Measurements from ENCODE around the gene PRKCA.

DNA sequence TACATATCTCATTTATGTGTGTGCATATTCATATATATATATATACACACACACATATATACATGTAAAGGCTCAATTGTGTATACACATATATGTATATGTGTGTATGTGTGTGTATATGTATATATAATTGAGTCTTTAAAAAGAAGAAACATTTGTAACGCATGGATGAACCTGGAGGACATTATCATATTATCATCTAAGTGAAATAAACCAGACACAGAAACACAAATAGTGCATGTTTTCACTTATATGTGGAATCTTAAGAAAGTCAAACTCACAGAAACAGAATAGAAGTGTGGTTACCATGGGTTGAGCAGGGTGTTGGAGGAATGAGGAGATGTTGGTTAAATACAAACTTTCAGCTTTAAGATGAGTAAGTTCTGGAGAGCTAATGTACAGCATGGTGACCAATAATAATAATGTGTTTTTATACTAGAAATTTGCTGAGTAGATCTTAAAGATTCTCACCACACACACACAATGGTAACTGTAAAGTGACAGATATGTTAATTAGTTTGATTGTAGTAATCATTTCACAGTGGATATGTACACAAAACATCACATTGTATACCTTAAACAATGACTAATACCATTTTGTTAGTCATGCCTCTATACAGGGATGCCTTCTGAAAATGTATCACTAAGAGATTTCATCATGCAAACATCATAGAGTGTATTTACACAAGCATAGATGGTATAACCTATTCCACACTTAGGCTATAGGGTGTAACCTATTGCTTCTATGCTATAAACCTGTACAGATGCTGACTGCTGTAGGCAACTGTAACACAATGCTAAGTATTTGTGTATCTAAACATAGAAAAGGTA, 399.9 kb downstream of the PRKCA start:
- no peak for TF ChIP-seq SRSF4 (IDR thresholded peaks at IDR 0.05; ENCODE audit: low read depth, low read length, poor library complexity, severe bottlenecking)
- TF ChIP-seq NFYC (CRISPR knock-in tag; IDR thresholded peaks at IDR 0.05), result no peak
- no peak for TF ChIP-seq PHB2 (IDR thresholded peaks at IDR 0.05; ENCODE audit: partially characterized antibody)
- TF ChIP-seq FOXJ3 (CRISPR knock-in tag; IDR thresholded peaks at IDR 0.05; ENCODE audit: borderline replicate concordance), result no peak
- TF ChIP-seq ZNF512 (CRISPR knock-in tag; IDR thresholded peaks at IDR 0.05), result no peak
- TF ChIP-seq GLI4 (CRISPR knock-in tag; IDR thresholded peaks at IDR 0.05; ENCODE audit: borderline replicate concordance), result no peak
- no peak for TF ChIP-seq NCOR1 (IDR thresholded peaks at IDR 0.05; ENCODE audit: borderline replicate concordance, low read length)
- TF ChIP-seq MTF1 (CRISPR knock-in tag; IDR thresholded peaks at IDR 0.05), result no peak
- no peak for TF ChIP-seq NFYB (CRISPR knock-in tag; IDR thresholded peaks at IDR 0.05)
- no peak for TF ChIP-seq ZNF251 (CRISPR knock-in tag; IDR thresholded peaks at IDR 0.05)

Data from HepG2 (cell line).